GM12891 (cell line): Measurements from ENCODE around the gene MAD1L1.

Experiments
- DNase-seq: peaks from one replicate; pipeline ENCODE4 v3.0.0; 2011; ENCODE audit warnings: low spot score; ENCODE audit not compliant: insufficient read length
- FAIRE-seq: peaks from 2 replicates; lab custom pipeline; 2011; peaks lifted over from hg19 to GRCh38; lab: Jason Lieb, UNC
- PAX5 ChIP-seq: IDR thresholded peaks from 2 replicates; pipeline ENCODE4 v1.6.1; 2011; ENCODE audit warnings: low read length, moderate library complexity, mild to moderate bottlenecking; ENCODE audit not compliant: insufficient read depth, severe bottlenecking
- POLR2A ChIP-seq: IDR thresholded peaks from 2 replicates; pipeline ENCODE4 v1.6.1; 2011; ENCODE audit warnings: low read depth, low read length, control low read depth
- POLR2AphosphoS5 ChIP-seq: IDR thresholded peaks from 2 replicates; pipeline ENCODE4 v1.6.1; 2011; ENCODE audit warnings: low read depth, low read length, control low read depth
- POU2F2 ChIP-seq: IDR thresholded peaks from 2 replicates; pipeline ENCODE4 v1.6.1; 2011; ENCODE audit warnings: low read depth, mild to moderate bottlenecking, control low read depth, low read length, moderate library complexity
- SPI1 ChIP-seq: IDR thresholded peaks from 2 replicates; pipeline ENCODE4 v1.6.1; 2011; ENCODE audit warnings: low read depth, low read length, control low read depth
- TAF1 ChIP-seq: IDR thresholded peaks from 2 replicates; pipeline ENCODE4 v1.6.1; 2011; ENCODE audit warnings: low read depth, low read length, control low read depth

The MAD1L1 gene

GRCh38 chr7:2142386-2142785 is 90.4 kb downstream of the MAD1L1 start:
- no peak for TF ChIP-seq TAF1
- TF ChIP-seq PAX5, result no peak
- TF ChIP-seq POLR2AphosphoS5, result no peak
- TF ChIP-seq SPI1, result no peak
- TF ChIP-seq POU2F2, result no peak
- TF ChIP-seq POLR2A, result no peak
- FAIRE-seq, result no peak
- DNase-seq, result no peak

GRCh38 chr7:2141651-2142050 is 91.1 kb downstream of the MAD1L1 start:
- no peak for FAIRE-seq
- no peak for TF ChIP-seq TAF1
- no peak for TF ChIP-seq POLR2AphosphoS5
- no peak for DNase-seq

- DNase-seq, result no peak
- FAIRE-seq, result no peak
- no peak for TF ChIP-seq TAF1
- no peak for TF ChIP-seq POLR2A
These were observed 91.7 kb downstream of the MAD1L1 start for GRCh38 chr7:2141021-2141410.

GRCh38 chr7:2140216-2141020 is 92.3 kb downstream of the MAD1L1 start:
- FAIRE-seq, result no peak
- TF ChIP-seq POU2F2 (no peak), POLR2AphosphoS5 (no peak), TAF1 (no peak), SPI1 (no peak), POLR2A (no peak), PAX5 (no peak)
- DNase-seq, result no peak

GRCh38 chr7:2139004-2139699 is 93.6 kb downstream of the MAD1L1 start:
- DNase-seq, result no peak
- no peak for TF ChIP-seq SPI1
- FAIRE-seq, result no peak

- TF ChIP-seq TAF1 (peak; percentile 94), POLR2AphosphoS5 (peak; percentile 88), PAX5 (no peak), POLR2A (peak; percentile 79), POU2F2 (peak; percentile 86; the same call in 1 of the 2 replicates), SPI1 (0 out of 2 replicates have a peak, but pooled peaks have one; percentile 26)
- DNase-seq (peak; percentile 95), FAIRE-seq (peak; percentile 96)
These were observed 94.5 kb downstream of the MAD1L1 start for GRCh38 chr7:2138146-2138765.

- FAIRE-seq (no peak), DNase-seq (no peak)
- no peak for TF ChIP-seq TAF1
- no peak for TF ChIP-seq POLR2AphosphoS5
- TF ChIP-seq SPI1, result no peak
- TF ChIP-seq POLR2A, result no peak
These were observed 98.0 kb downstream of the MAD1L1 start for GRCh38 chr7:2134740-2135139.

GRCh38 chr7:2132243-2132642 is 100.5 kb downstream of the MAD1L1 start:
- FAIRE-seq (no peak), DNase-seq (no peak)
- TF ChIP-seq POLR2AphosphoS5, result no peak
- TF ChIP-seq TAF1, result no peak
- TF ChIP-seq PAX5, result no peak
- TF ChIP-seq POU2F2, result no peak
- TF ChIP-seq POLR2A, result no peak
- TF ChIP-seq SPI1, result no peak

GRCh38 chr7:2131800-2132199 is 100.9 kb downstream of the MAD1L1 start:
- FAIRE-seq (no peak), DNase-seq (no peak)
- TF ChIP-seq POLR2AphosphoS5 (no peak), POU2F2 (no peak), TAF1 (no peak), POLR2A (no peak), PAX5 (no peak), SPI1 (no peak)

GRCh38 chr7:2131341-2131740 is 101.4 kb downstream of the MAD1L1 start:
- no peak for FAIRE-seq
- DNase-seq, result no peak
- TF ChIP-seq POLR2A, result no peak
- no peak for TF ChIP-seq TAF1
- TF ChIP-seq SPI1, result no peak
- no peak for TF ChIP-seq POU2F2
- no peak for TF ChIP-seq PAX5
- TF ChIP-seq POLR2AphosphoS5, result no peak
